SU-DHL-6 (cell line): ENCODE results near the gene BEGAIN.

Experiments used
- CTCF ChIP-seq: fragments of 200-600 bp; sonication (generic); IDR thresholded peaks from one replicate; pipeline ENCODE4 v1.5.1; 2017; ENCODE audit warnings: antibody characterized with exemption, mild to moderate bottlenecking, low read length, moderate library complexity; ENCODE audit not compliant: insufficient read depth, poor library complexity, severe bottlenecking
- EZH2phosphoT487 ChIP-seq: fragments of 200-600 bp; sonication (generic), shearing (Covaris generic); conservative IDR thresholded peaks from 2 replicates; pipeline ENCODE4 v1.6.1; 2018; ENCODE audit warnings: mild to moderate bottlenecking, antibody characterized with exemption, low read length, moderate library complexity, mixed read lengths

GRCh38 chr14:100580316-100581227 is 6.6 kb downstream of the BEGAIN start:
- TF ChIP-seq CTCF, result no peak
- TF ChIP-seq EZH2phosphoT487, result no peak
